ENCODE measurements around the gene PRKN.

PRKN gene

GRCh38 chr6:161393839-161394364 is 1333.7 kb downstream of the PRKN start:
- peak; percentile 30 for DNase-seq (ENCODE audit: low read depth, low spot score)

- no peak for DNase-seq (ENCODE audit: low read depth, low spot score)
Measured at GRCh38 chr6:161393292-161393691, 1334.3 kb downstream of the PRKN start.

GRCh38 chr6:161389756-161390155 is 1337.8 kb downstream of the PRKN start:
- DNase-seq (ENCODE audit: low read depth, low spot score) = no peak

- DNase-seq (ENCODE audit: low read depth, low spot score) = no peak
Measured at GRCh38 chr6:161383951-161384350, 1343.6 kb downstream of the PRKN start.

- DNase-seq (ENCODE audit: low read depth, low spot score) = no peak
Measured at GRCh38 chr6:161379834-161380582, 1347.6 kb downstream of the PRKN start.

GRCh38 chr6:161378115-161378514 is 1349.5 kb downstream of the PRKN start:
- DNase-seq (ENCODE audit: low read depth, low spot score) = no peak

- DNase-seq (ENCODE audit: low read depth, low spot score) = no peak
Measured at GRCh38 chr6:161377116-161377515, 1350.5 kb downstream of the PRKN start.

- no peak for DNase-seq (ENCODE audit: low read depth, low spot score)
Measured at GRCh38 chr6:161376367-161376766, 1351.2 kb downstream of the PRKN start.

- no peak for DNase-seq (ENCODE audit: low read depth, low spot score)
Measured at GRCh38 chr6:161374971-161375873, 1352.3 kb downstream of the PRKN start.

GRCh38 chr6:161373905-161374451 is 1353.6 kb downstream of the PRKN start:
- DNase-seq (ENCODE audit: low read depth, low spot score) = no peak

- DNase-seq (ENCODE audit: low read depth, low spot score) = no peak
Measured at GRCh38 chr6:161372422-161372793, 1355.2 kb downstream of the PRKN start.

- DNase-seq (ENCODE audit: low read depth, low spot score) = peak; percentile 30
Measured at GRCh38 chr6:161370880-161371279, 1356.7 kb downstream of the PRKN start.

- no peak for DNase-seq (ENCODE audit: low read depth, low spot score)
Measured at GRCh38 chr6:161369339-161369738, 1358.2 kb downstream of the PRKN start.

GRCh38 chr6:161368514-161368913 is 1359.1 kb downstream of the PRKN start:
- DNase-seq (ENCODE audit: low read depth, low spot score) = no peak

GRCh38 chr6:161367472-161367871 is 1360.1 kb downstream of the PRKN start:
- DNase-seq (ENCODE audit: low read depth, low spot score) = no peak

GRCh38 chr6:161366301-161366923 is 1361.2 kb downstream of the PRKN start:
- no peak for DNase-seq (ENCODE audit: low read depth, low spot score)

- no peak for DNase-seq (ENCODE audit: low read depth, low spot score)
Measured at GRCh38 chr6:161365633-161366032, 1361.9 kb downstream of the PRKN start.

GRCh38 chr6:161363286-161363685 is 1364.3 kb downstream of the PRKN start:
- DNase-seq (ENCODE audit: low read depth, low spot score) = no peak

GRCh38 chr6:161362266-161362665 is 1365.3 kb downstream of the PRKN start:
- DNase-seq (ENCODE audit: low read depth, low spot score) = no peak

- no peak for DNase-seq (ENCODE audit: low read depth, low spot score)
Measured at GRCh38 chr6:161361529-161361928, 1366.0 kb downstream of the PRKN start.

GRCh38 chr6:161360520-161360919 is 1367.0 kb downstream of the PRKN start:
- DNase-seq (ENCODE audit: low read depth, low spot score) = no peak

GRCh38 chr6:161359618-161359945 is 1368.0 kb downstream of the PRKN start:
- no peak for DNase-seq (ENCODE audit: low read depth, low spot score)

All from iPS DF 19.7 (cell line).